ENCODE results near the gene INAFM1.

INAFM1 gene

GRCh38 chr19:47274071-47274890 lies at the start of gene INAFM1:
TSS of gene INAFM1 (plus strand) at chr19:47274885. CDS start at chr19:47274920, 35 bp downstream.
- DNase-seq = peak; percentile 99

- peak; percentile 88 for DNase-seq
Measured at GRCh38 chr19:47225746-47226425, 48.8 kb upstream of the INAFM1 start.

- peak; percentile 53 for DNase-seq
Measured at GRCh38 chr19:47226426-47227351, 48.0 kb upstream of the INAFM1 start.

- DNase-seq = peak; percentile 51
Measured at GRCh38 chr19:47227352-47228167, 47.1 kb upstream of the INAFM1 start.

GRCh38 chr19:47228168-47228936 lies 46.3 kb upstream of the INAFM1 start:
- peak; percentile 59 for DNase-seq

- peak; percentile 55 for DNase-seq
Measured at GRCh38 chr19:47228937-47229675, 45.6 kb upstream of the INAFM1 start.

GRCh38 chr19:47229676-47230053 lies 45.0 kb upstream of the INAFM1 start:
- DNase-seq = peak; percentile 45

- DNase-seq = peak; percentile 82
Measured at GRCh38 chr19:47230054-47230920, 44.4 kb upstream of the INAFM1 start.

- DNase-seq = no peak
Measured at GRCh38 chr19:47230921-47231214, 43.8 kb upstream of the INAFM1 start, which contains the start of gene BBC3. TSS of gene BBC3 (minus strand) at chr19:47231199. CDS start at chr19:47228431, 2,768 bp downstream.

GRCh38 chr19:47231215-47232054 lies 43.2 kb upstream of the INAFM1 start:
- peak; percentile 92 for DNase-seq

GRCh38 chr19:47232422-47233211 lies 42.1 kb upstream of the INAFM1 start:
- peak; percentile 35 for DNase-seq

GRCh38 chr19:47236072-47236675 lies 38.5 kb upstream of the INAFM1 start:
- no peak for DNase-seq

GRCh38 chr19:47239152-47239551 lies 35.5 kb upstream of the INAFM1 start:
- DNase-seq = peak; percentile 41

- DNase-seq = peak; percentile 74
Measured at GRCh38 chr19:47239610-47240296, 34.9 kb upstream of the INAFM1 start.

GRCh38 chr19:47240556-47240955 lies 34.1 kb upstream of the INAFM1 start:
- no peak for DNase-seq
